Suprapubic skin (tissue), 4 donors: ENCODE data around the gene TFIP11. TPM values are rescaled to one million over a fixed set of nuclear protein-coding genes. Genes with fewer than 3 reads are reported as not detected.

Experiments
- DNase-seq, 2 donors: peaks; one replicate each; pipeline ENCODE4 v3.0.0-alpha.2; 2019; ENCODE audit warnings: low spot score in 2 of 2
- H3K27ac ChIP-seq: fragments of 200-600 bp; sonication (generic); one replicate; pipeline ENCODE4 v1.5.1; 2019
- H3K27me3 ChIP-seq: fragments of 200-600 bp; sonication (generic); one replicate; pipeline ENCODE4 v1.5.1; 2019
- H3K36me3 ChIP-seq: fragments of 200-600 bp; sonication (generic); one replicate; pipeline ENCODE4 v1.5.1; 2019
- H3K4me1 ChIP-seq: fragments of 200-600 bp; sonication (generic); one replicate; pipeline ENCODE4 v1.5.1; 2019
- H3K4me3 ChIP-seq: fragments of 200-600 bp; sonication (generic); one replicate; pipeline ENCODE4 v1.5.1; 2019; ENCODE audit warnings: mild to moderate bottlenecking
- H3K9me3 ChIP-seq: fragments of 200-600 bp; sonication (generic); one replicate; pipeline ENCODE4 v1.5.1; 2019
- EP300 ChIP-seq: sonication (generic); formaldehyde crosslinking; IDR thresholded peaks from one replicate; pipeline ENCODE4 v1.6.1; 2017; ENCODE audit warnings: antibody characterized with exemption
- POLR2A ChIP-seq, 2 donors: fragments of 450-650 bp; IDR thresholded peaks; one replicate each; pipeline ENCODE4 v1.6.1; 2017; ENCODE audit warnings: antibody characterized with exemption in 2 of 2, mild to moderate bottlenecking in 2 of 2, moderate library complexity in 2 of 2
- POLR2AphosphoS5 ChIP-seq, 3 donors: sonication (generic); formaldehyde crosslinking; IDR thresholded peaks; one replicate each; pipeline ENCODE4 v1.6.1; 2017; ENCODE audit warnings: antibody characterized with exemption in 3 of 3
- WGBS: methylation state at CpG from one replicate; pipeline ENCODE4 v1.1.5; 2018; 5-methylcytosine and 5-hydroxymethylcytosine counted together
- total RNA-seq, 4 donors: library from RNA; depleted of rRNA; stranded (reverse); fragments of >200 nt; gene quantifications; one replicate each; pipeline ENCODE4 v1.1.0, GENCODE V29; 2016
- TF ChIP-seq, protein P1 (sequence below), 2 donors: fragments of 200-600 bp in 1 of 2; fragments of 450-650 bp in 1 of 2; sonication (generic) in 1 of 2; IDR thresholded peaks; one replicate each; pipeline ENCODE4 v1.5.1; 2016 to 2019; ENCODE audit warnings: antibody characterized with exemption in 2 of 2, mild to moderate bottlenecking in 1 of 2, moderate library complexity in 1 of 2

TFIP11 gene
- total RNA-seq, 4 donors from 2014 or later, result 35.3 to 46.3 (median 37.5) TPM

DNA sequence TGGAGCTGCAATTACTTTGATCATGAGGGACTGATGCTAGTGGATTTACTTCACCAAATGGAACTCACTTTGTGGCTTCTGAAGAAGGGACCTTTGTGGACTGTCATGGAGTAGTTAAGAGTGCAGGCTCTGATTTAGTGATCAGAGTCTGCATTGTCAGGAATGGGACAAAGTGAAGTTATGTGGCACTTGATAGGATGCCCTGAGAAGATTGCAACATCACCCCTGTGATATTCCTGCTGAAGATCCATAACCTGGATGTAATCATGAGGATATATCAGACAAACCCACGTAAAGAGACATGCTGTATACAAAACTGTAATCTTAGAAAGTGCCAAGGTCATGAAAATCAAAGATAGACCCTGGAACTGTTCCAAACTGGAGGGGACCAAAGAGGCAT lies 1.6 kb upstream of the TFIP11 start:
- TF ChIP-seq POLR2AphosphoS5 (IDR thresholded peaks at IDR 0.05), result no peak
- no peak for TF ChIP-seq POLR2A (IDR thresholded peaks at IDR 0.05)
- no peak for TF ChIP-seq EP300
- TF ChIP-seq, protein P1, sequence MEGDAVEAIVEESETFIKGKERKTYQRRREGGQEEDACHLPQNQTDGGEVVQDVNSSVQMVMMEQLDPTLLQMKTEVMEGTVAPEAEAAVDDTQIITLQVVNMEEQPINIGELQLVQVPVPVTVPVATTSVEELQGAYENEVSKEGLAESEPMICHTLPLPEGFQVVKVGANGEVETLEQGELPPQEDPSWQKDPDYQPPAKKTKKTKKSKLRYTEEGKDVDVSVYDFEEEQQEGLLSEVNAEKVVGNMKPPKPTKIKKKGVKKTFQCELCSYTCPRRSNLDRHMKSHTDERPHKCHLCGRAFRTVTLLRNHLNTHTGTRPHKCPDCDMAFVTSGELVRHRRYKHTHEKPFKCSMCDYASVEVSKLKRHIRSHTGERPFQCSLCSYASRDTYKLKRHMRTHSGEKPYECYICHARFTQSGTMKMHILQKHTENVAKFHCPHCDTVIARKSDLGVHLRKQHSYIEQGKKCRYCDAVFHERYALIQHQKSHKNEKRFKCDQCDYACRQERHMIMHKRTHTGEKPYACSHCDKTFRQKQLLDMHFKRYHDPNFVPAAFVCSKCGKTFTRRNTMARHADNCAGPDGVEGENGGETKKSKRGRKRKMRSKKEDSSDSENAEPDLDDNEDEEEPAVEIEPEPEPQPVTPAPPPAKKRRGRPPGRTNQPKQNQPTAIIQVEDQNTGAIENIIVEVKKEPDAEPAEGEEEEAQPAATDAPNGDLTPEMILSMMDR (IDR thresholded peaks at IDR 0.05), result no peak
- no peak for DNase-seq
- Histone ChIP-seq H3K27ac (no peak overlapping the region), H3K4me1 (peaks cover 21% of the 10 kb centered on the region), H3K27me3 (no peaks in the 10 kb centered on the region), H3K9me3 (no peaks in the 10 kb centered on the region), H3K4me3 (no peak overlapping the region), H3K36me3 (peaks cover 13% of the 10 kb centered on the region)
- 63% methylated on average over 1 of the region's 1 CpG for WGBS

DNA sequence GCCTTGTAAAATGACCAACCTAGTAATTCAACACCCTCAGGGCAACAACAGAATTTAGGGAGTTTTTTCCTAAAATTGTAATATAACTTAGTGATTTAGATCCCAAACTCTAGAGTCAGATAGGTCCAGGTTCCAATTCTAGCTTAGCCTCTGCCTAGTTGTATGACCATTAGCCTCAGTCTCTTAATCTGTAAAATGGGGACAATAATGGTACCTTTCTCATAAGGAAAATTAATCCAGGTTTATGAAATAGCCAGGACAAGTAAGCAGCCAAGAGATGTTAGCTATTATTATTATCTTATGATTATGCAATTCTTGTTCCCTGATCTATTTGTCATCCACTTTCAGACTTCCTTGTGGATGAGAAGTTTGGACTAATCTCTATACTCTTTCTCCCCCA lies 4.1 kb downstream of the TFIP11 start:
- H3K4me3 ChIP-seq, result no peak overlapping the region
- H3K27me3 ChIP-seq, result no peaks in the 10 kb centered on the region
- peaks cover 22% of the 10 kb centered on the region for H3K4me1 ChIP-seq
- H3K36me3 ChIP-seq, result peaks cover 63% of the 10 kb centered on the region
- DNase-seq, result no peak
- no peaks in the 10 kb centered on the region for H3K9me3 ChIP-seq
- TF ChIP-seq EP300 (no peak), POLR2AphosphoS5 (IDR thresholded peaks at IDR 0.05) (no peak), POLR2A (IDR thresholded peaks at IDR 0.05) (no peak)
- TF ChIP-seq, protein P1 (IDR thresholded peaks at IDR 0.05), result no peak
- no peak overlapping the region for H3K27ac ChIP-seq

DNA sequence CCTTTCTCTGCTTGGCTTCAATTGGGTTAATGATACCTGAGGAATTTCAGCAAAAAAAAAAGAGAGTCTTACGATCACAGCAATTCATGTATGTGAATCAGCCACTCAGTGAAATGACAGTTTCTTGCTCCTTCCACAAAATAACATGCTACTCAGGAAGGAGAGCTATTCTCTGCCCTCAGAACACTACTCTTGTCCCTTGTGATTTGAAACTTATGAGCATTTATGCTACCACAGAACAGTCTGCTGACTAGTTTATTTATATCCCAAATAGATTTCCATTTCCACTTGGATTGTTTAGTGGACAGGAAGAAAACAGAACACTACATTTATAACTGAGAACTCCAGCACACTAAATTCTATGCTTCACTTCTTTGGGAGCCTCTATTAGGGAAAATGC lies 8.5 kb downstream of the TFIP11 start:
- Histone ChIP-seq H3K9me3 (no peaks in the 10 kb centered on the region), H3K27ac (no peak overlapping the region), H3K36me3 (peaks cover 93% of the 10 kb centered on the region), H3K4me3 (no peak overlapping the region), H3K4me1 (peaks cover 7% of the 10 kb centered on the region), H3K27me3 (no peaks in the 10 kb centered on the region)
- no peak for DNase-seq
- WGBS, result 78% methylated on average over 1 of the region's 1 CpG
- no peak for TF ChIP-seq POLR2A (IDR thresholded peaks at IDR 0.05)
- TF ChIP-seq, protein P1 (IDR thresholded peaks at IDR 0.05), result no peak
- TF ChIP-seq POLR2AphosphoS5 (IDR thresholded peaks at IDR 0.05), result no peak
- TF ChIP-seq EP300, result no peak

DNA sequence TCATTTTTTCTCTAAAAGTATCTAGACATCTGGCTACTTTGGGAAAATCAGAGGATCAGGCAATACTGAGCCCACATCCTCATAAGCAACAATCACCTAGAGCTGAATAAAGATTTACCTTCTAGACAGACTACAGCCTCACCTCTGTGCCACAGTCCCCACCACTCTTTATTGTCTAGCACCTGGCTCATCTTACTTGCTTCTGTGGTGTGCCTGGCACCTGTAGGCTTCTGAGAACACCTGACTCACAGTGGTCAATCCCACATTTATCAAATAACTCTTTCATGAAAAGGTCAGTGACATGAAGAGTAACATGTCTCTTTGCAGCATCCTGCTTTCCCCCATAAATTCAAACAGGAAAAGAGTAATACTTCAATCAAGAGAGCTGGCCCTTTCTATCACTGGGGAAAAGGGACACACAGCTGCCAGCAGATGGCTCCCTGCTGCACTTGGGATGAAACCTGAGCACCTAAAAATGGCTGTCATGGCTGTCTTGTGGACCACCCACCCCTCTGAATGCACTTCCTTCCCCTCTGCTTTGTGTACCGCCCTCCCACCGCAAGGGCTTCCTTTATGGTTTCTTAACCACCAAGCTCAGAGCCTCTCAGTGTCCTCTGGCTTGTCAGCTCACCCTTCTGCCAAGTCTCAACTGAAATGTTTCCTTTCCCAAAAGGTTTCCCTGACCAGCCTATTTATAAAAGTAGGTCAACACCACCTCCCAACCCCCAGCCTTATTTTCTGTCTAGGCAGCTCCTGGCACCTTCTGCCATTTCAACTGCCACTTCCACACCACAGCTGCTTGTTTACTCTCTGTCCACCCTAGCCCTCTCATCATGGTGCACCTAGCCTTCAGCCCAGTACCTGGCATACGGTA lies 9.3 kb downstream of the TFIP11 start:
- DNase-seq, result no peak
- no peak overlapping the region for H3K4me3 ChIP-seq
- no peak overlapping the region for H3K27ac ChIP-seq
- peaks cover 93% of the 10 kb centered on the region for H3K36me3 ChIP-seq
- no peaks in the 10 kb centered on the region for H3K9me3 ChIP-seq
- H3K27me3 ChIP-seq, result no peaks in the 10 kb centered on the region
- H3K4me1 ChIP-seq, result peaks cover 7% of the 10 kb centered on the region
- WGBS, result 35% methylated on average over 3 of the region's 3 CpGs
- TF ChIP-seq POLR2A (IDR thresholded peaks at IDR 0.05), result no peak
- TF ChIP-seq, protein P1 (IDR thresholded peaks at IDR 0.05), result no peak
- no peak for TF ChIP-seq EP300
- no peak for TF ChIP-seq POLR2AphosphoS5 (IDR thresholded peaks at IDR 0.05)

DNA sequence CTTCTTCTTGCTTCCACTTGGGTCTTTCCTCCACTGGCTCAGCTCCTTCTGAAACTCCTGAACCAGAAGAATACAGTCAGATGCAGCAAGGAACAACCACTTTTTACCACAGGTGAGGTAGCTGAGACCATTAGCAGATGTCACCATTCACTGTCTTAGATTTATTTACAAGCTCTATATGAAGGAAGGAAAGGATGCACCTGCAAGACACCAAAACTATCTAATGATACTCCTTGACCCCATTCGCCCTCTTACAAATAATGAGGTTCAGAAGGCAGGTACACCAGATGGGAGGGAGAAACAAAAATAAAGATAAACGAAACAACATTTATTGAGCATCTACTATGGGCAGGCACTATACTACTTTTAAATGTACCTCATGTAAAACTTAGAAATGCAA lies 10.3 kb downstream of the TFIP11 start:
- DNase-seq, result no peak
- H3K9me3 ChIP-seq, result no peaks in the 10 kb centered on the region
- 98% methylated on average over 2 of the region's 2 CpGs for WGBS
- H3K4me1 ChIP-seq, result peaks cover 7% of the 10 kb centered on the region
- TF ChIP-seq, protein P1 (IDR thresholded peaks at IDR 0.05), result no peak
- no peak for TF ChIP-seq POLR2A (IDR thresholded peaks at IDR 0.05)
- TF ChIP-seq POLR2AphosphoS5 (IDR thresholded peaks at IDR 0.05), result no peak
- no peak for TF ChIP-seq EP300
- no peak overlapping the region for H3K4me3 ChIP-seq
- no peaks in the 10 kb centered on the region for H3K27me3 ChIP-seq
- no peak overlapping the region for H3K27ac ChIP-seq
- H3K36me3 ChIP-seq, result peaks cover 100% of the 10 kb centered on the region
